ENCODE data around the gene USP40.

The USP40 gene

DNA sequence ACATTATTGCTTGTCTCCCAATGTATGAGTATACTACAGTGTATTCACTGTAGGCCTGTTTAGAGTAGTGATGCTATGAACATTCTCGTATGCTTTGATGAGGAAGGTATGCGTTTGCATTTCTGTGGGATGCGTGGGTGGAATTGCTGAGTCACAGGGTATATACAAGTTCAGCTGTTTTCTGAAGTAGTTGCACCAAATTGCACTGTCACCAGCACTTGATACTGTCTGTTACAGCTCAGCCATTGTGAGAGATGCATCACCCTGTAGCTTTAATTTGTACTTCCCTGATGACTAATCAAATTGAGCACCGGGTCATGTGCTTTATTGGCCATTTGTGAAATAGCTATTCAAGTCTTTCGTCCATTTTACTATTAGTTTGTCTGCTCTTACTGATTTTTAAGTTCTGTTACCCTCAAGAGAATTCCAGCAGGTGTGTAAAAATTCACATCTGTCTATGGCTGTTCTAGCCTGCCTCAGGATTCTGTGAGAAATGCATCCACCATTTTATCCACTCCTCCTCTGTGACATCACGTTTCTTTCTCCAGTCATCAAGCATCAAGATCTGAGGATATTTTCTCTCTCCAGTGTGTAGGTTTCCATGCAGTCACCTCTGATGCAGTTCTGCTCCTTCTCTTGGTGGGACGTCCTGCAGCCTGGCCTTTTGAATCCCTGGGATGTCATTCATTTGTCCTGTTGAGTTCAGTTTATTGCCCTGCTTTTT is 139.8 kb downstream of the USP40 start:
- peak; percentile 33 to 71 for DNase-seq (ENCODE audit: low read depth in 2 of 2)

Measured in stimulated activated CD8-positive, alpha-beta memory T cell treated with anti-CD3 and anti-CD28 coated beads, Interleukin-15, amount 100 ng/mL, for 48 hours (primary cell).